HG03439 (cell line): ENCODE data around the gene PPA2.
"Not testable (repeated sequence)": the region's sequence is repeated elsewhere in the genome, so short reads cannot be mapped to it uniquely, and the experiment has no call there.

Experiments used
- ATAC-seq: cut with Tn5 transposase; IDR thresholded peaks from one replicate; pipeline ENCODE4 v1.9.1; 2021; ENCODE audit warnings: mild to moderate bottlenecking, moderate library complexity; ENCODE audit not compliant: unreplicated experiment

The PPA2 gene

DNA sequence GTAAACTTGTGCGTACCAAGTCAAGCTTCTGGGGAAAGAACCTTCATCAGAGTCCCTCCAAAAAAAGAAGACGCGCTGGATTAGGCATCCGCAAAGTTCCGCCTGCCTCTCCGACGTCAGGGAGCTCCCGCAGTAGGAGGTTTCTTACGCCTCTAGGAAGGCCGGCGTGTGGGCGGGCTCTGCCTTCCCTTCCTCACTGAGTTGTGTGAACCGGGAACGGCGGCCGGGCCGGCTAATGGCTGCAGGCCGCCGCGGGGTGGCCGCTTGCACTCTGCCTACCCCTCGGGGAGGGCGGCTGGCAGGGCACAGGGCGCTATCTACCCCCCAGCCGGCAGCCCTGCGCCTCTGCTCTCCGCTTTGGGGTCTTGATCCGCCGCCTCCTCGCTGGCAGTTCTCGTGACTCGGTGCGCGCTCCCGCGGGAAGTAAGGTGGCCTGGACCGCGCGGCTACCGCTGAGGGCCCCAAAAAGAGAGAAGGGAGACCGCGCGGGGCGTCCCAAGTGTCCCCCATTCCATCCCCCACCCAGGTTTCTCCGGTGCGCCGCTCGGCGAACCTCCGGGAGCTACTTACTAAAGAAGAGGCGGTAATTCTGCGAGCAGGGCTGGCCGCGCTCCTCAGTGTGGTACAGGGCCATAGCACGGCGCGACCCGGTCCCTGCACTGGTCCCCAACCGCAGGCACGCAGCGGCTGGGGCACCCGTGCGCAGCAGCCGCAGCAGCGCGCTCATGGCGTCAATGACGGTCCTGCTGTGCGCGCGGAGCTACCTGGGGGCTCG, at the start of gene PPA2:
TSS of gene PPA2 (minus strand) at position 739 of the 775 bp plus-strand sequence. CDS start at position 727, 12 bp downstream.
- peak; percentile 85 for ATAC-seq

DNA sequence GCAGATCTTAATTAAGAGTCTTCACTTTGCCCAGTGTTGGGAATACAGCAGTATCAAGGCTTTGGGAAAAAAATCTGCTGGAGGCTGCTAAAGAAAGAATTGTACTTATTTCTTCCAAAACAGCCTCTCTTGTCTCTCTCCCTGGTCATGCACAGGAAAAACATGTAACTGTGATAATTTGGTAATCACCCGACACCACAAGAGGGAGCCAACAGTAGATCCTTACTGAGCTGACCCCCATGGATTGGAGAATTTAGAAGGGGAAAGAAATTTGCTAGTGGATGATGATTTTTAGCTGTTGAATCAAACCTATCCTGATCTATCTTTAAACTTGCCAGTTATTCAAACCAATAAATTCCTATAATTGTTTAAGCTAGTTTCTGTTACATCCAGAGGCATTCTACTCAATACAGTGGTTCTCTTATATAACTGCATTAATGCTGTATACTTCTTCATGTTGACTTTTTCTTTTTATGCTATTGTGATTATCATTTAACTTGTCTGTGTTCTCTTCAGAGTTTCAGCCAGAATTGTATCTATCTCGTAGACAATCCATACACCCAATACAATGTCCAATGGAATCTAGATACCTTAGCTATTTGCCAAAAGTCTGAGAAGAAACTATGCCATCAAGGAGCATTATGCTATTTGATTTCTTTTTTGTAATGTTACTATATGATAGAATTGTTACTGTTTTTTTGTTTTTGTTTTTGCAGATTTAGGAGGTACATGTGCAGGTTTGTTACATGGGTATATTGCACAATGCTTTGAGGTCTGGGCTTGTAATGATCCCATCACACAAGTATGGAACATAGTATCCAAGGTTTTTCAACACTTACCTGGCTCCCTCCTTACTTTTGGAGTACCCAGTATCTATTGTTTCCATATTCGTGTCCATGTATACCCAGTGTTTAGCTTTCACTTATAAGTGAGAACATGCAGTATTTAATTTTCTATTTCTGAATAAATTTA, 47.2 kb upstream of the PPA2 start:
- ATAC-seq: no peak

DNA sequence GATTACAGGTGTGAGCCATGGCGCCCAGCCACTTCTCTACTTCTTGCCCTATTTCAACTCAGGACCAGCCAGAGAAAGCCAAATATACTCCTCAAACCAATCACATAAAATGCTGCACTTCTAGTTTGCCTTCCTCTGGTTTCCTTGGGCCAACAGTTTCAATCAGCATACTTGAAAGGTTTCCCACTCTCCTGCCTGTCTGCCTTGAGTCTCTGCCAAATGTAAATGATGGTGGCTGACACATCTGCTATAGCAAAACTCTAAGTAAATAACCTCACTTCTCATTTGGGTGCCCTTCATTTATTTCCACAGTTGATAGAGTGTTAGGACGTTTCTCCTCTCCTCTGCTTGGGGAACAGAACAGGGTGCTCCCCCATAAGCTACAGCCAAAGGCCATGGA, 36.4 kb upstream of the PPA2 start:
- ATAC-seq: no peak

- ATAC-seq: no peak
Measured at GRCh38 chr4:105509714-105510113, 35.9 kb upstream of the PPA2 start.

GRCh38 chr4:105509291-105509690, 35.4 kb upstream of the PPA2 start:
- ATAC-seq: no peak

DNA sequence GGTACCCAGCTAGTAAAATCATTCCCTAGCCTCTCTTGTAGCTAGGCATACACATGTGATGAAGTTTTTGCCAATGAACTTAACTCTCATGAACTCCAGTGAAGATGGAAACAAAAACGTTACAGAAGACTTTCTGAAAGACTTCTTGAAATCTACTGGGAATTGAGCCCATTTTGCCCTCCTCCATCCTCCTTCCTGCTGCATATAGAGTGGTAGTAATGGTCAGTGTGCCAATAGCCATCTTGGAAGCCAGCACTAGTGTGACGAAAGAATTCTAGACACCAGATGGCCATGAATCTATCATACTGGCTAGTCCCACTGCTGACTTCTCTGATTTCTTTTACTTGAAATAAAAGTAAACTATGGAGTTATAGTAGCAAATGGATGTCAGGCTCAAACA, 30.9 kb upstream of the PPA2 start:
- no peak for ATAC-seq

DNA sequence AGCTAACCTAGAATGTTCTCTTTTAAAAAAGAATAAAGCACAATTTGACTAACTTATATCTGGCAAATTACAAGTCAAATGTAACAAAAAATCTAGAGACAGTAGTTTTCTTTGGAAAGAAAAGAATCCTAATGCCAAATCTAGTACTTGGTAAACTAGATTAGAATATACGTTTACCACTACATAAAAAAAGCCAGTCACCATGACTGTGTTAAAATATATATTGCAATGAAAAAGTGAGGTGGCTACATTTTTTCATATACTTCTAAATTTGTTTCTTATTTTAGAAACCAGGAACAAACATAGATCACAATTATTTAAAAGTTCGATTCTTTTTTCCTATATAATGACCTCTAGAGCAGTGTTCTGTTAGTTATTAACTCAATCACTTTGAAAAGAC, 29.6 kb upstream of the PPA2 start:
- no peak for ATAC-seq

DNA sequence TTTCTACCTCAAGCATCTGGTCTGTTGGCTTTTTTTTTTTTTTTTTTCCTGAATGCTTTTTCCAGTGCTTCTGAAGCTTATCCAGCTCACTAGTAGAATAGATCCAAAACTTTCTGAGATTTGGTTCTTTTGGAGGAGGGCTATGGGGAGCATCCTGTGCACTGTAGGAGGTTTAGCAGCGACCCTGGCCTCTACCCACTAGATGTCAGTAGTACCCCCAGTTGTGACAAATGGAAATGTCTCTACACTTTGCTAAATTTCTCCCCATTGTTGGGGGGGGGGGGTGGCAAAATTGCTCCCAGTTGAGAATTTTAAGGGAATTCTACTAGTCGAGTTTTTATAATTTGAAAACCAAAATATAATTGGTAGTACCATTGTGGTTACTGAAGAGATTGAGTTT, 23.0 kb upstream of the PPA2 start:
- no peak for ATAC-seq

GRCh38 chr4:105495667-105496066, 21.8 kb upstream of the PPA2 start:
- ATAC-seq: no peak

GRCh38 chr4:105490523-105490922, 16.7 kb upstream of the PPA2 start:
- ATAC-seq: no peak

DNA sequence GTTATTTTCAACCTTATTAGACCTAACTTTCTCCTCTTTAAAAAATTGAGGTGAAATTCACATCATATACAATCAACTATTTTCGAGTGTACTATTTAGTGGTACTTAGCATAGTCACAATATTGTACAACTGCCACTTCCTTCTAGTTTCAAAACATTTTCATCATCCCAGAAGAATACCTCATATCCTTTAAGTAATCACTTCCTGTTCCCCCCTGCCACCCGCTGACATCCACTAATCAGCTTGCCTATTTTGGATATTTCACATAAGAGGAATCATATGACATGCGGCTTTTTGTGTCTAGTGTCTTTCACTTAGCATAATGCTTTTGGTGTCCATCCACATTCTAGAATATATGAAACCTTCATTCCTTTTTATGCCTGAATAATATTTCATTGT, 10.0 kb upstream of the PPA2 start:
- no peak for ATAC-seq

DNA sequence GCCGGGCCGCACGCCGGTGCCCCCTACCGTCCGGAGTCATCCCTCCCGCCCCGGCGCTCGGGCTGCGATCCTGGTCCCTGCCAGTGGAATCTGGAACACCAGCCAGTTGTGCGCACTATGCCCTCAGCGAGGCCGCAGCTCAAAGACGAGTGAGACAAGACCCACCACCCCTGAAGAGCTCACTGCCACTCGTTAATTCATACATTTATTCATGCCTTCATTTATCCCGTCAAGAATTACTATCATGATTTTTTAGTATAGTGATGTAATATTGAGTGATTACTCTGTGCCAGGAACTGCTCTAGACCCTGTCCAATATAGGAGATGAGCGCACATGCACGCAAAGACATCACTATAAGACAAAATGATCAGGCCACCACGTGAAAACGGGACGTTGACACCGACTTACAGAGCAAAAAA, 247 bp upstream of the PPA2 start:
- ATAC-seq: no peak

DNA sequence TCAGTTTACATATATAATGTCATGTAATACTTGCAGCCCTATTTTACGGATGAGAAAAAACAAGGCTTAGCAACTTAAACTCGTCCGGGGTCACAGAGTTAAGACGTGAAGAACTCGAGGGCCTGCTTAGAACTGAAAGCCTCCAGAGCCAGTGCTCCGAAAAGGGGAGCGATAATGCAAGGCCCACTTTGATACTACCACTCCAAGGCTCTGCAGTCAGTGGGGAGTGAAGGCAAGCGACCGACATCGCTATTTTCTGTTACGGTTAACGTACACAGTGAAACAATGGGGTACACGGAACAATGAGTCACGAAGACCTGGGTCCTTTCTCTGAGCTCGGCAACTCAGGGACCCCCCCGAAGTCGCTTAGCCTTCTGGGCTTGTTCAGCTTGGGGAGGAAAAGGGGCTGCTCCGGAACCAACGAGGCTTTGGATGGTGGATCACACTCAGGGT, 965 bp downstream of the PPA2 start:
- peak; percentile 48 for ATAC-seq

- peak; percentile 28 for ATAC-seq
Measured at GRCh38 chr4:105471566-105472176, 2.2 kb downstream of the PPA2 start.

DNA sequence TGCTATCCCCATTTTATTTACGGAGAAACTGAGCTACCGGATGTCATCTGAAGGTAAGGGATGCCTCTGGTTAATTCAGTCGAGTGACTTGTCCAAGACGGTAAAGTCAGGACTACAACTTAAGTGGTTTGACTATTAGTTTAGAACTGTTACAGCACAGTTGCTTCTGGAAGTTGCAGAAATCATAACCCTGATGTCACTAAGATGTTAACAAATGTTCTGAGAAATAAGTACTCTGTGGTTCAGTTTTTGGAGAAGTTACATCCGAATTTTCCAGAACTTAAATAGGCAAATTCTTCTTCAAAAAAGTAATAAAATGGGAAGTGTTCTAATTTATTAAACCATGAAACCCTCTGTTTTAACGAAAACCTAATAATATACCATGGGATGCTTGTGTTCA, 3.1 kb downstream of the PPA2 start:
- ATAC-seq: no peak

- ATAC-seq: no peak
Measured at GRCh38 chr4:105469736-105470135, 4.1 kb downstream of the PPA2 start.

- ATAC-seq: no peak
Measured at GRCh38 chr4:105466580-105466979, 7.3 kb downstream of the PPA2 start.

DNA sequence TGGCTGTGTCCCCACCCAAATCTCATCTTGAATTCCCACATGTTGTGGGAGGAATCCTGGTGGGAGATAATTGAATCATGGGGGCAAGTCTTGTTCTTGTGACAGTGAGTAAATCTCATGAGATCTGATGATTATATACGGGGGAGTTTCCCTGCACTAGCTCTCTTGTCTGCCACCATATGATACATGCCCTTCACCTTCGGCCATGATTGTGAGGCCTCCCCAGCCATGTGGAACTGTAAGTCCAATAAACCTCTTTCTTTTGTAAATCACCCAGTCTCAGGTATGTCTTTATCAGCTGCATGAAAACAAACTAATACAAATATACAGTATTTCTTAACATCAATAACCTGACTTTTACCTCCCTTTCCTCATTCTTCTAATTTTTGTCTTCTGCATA, 9.3 kb downstream of the PPA2 start:
- ATAC-seq: not testable (repeated sequence)

- no peak for ATAC-seq
Measured at GRCh38 chr4:105462576-105462975, 11.3 kb downstream of the PPA2 start.

DNA sequence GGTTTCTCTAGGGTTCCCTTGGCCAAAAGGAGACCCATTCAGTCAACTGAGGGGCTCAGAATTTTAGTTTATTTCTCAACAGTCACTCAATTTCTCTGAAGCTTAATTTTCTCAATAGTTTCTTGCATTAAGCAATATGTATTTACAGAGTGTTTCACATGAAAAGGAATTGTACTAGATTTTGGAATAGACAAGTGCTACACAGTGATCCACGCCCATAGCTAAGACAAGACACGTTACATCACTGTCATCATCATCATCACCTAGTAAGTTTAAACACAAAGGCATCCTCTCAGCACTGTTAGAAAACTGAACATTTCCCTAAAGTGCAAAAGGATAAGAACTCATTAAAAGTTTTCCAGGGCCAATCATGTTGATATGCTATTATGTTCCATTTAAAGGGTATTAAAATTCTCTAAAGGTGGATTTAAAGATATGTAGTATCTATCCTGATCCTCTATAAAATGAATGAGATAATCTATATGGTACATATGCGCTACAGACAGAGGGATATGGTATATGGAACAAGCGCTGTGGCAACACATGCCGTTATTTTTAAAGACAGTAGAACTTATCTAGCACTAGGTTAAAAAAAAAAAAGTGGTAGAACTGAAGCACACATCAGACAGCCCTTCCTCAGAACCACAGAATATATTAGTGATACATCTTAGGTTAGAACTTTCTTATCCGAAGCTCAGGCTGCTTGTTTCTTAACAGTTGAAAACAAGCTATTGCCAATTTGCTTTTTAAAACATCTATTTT, 12.1 kb downstream of the PPA2 start:
- no peak for ATAC-seq

DNA sequence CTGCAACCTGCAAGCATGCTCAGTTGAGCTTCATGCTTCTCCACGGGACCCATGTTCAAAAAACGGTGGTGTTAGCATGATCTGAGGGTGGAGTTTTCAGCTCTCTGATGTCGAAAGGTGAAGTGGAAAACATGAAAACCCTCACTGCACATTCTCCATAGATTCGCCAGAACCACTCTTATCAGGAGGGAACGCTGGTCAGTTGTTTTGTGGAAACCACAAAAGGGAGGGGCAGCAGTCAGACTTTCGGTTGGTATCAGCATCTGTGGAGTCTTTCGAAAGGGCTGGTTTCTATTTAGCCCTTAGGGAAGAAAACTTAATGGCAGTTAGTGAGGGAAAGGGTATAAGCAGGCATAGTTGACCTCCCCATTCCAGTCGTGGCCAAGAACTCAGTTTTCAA, 12.6 kb downstream of the PPA2 start:
- no peak for ATAC-seq
